Left renal pelvis (tissue), 4 donors: Measurements from ENCODE around the gene CNN1. TPM values are rescaled to one million over a fixed set of nuclear protein-coding genes. Genes with fewer than 3 reads are reported as not detected.

Source experiments
- DNase-seq, 4 donors: peaks; one replicate each; pipeline ENCODE4 v3.0.0-alpha.2; 2013; ENCODE audit warnings: low read depth in 4 of 4, low spot score in 3 of 4
- polyA plus RNA-seq, 4 donors: library from polyadenylated mRNA; unstranded; fragments of 120-200 nt; gene quantifications; one replicate each; pipeline ENCODE4 v1.2.1, GENCODE V29; 2013; ENCODE audit not compliant: insufficient read length in 4 of 4

CNN1 gene
- polyA plus RNA-seq = 10 to 100 TPM in 1 of 4 donors, 1 to 10 TPM in 3; 2.6 to 10.6 (median 4.0) TPM

GRCh38 chr19:11538232-11539036 lies at the start of gene CNN1:
CNN1 (plus strand) TSS chr19:11538851; CDS start chr19:11538928, 77 bp downstream.
- no peak for DNase-seq

GRCh38 chr19:11489378-11489777 lies 49.3 kb upstream of the CNN1 start:
- no peak for DNase-seq

DNA sequence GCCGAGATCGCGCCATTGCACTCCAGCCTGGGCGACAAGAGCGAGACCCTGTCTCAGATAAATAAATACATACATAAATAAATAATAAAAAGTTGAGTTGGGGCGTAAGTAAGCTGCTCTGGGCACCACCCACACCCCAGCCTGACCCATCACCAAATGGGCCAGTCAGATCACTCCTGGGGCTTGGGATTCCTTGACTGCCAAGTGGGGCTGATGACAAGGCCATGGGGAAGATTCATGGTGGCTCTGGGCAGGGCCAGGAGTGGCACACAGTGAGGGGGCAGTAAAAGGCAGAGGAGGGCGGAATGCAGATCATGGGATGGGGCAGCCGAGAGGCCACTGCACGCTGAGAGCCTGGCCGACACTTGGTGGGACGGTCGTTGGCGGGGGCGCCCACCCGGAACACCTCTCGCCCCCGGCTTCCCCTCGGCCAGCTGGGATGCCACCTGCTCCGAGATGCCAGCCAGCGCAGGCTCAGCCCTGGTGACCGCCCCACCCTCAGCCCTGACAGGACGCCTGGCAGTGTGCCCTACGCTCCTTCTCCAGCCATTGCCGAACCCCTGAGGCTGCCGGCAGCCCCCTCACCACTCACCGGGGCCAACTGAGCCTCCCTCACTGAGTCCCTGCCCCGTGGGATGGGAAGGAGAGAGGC lies 43.9 kb upstream of the CNN1 start:
- DNase-seq = no peak

- DNase-seq = no peak
These were observed 43.2 kb upstream of the CNN1 start for GRCh38 chr19:11495481-11495880.

DNA sequence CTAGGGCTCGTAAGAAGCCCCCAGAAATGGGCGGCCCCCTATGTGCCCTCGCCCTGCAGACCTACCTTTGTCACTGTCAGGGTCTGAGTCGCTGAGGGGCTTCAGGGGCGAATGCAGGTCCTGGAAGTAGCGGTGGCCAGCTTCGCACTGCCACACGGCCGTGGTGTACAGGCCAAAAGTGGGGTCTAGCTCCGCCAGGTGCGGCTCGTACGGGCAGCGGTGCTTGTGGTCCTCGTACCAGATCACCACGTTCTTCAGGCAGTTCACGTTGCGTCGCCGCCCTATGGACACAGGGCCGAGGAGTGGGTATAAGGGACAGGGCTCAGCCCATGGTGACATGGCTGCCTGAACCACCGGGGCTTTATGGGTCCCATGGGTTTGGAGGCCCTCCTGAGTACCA lies 42.8 kb upstream of the CNN1 start:
- no peak for DNase-seq

GRCh38 chr19:11496391-11497163 lies 42.1 kb upstream of the CNN1 start:
- DNase-seq = no peak

- DNase-seq = no peak
These were observed 39.4 kb upstream of the CNN1 start for GRCh38 chr19:11499220-11499726.

DNA sequence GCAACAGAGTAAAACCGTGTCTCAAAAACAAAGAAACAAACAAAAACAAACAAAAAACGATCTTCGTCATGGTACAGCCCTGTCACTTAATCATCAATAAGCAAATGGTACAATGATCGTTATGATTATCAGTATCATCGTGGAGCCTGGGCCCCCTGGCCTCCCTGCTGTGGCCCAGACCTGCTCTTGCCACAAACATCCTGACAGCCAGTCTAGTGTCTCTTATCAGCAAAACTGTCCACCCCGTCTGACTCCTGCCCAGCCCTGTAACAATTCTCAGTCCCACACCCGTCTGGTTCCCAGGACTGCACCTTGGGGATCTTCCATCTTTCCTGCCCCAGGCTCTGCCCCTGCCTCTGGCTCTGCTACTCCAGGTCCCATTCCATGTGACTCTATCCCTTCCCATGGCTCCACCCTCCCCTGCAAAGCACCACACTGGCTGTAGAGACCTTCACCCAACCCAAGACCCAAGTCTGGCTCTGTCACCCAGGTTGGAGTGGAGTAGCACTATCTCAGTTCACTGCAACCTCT lies 38.7 kb upstream of the CNN1 start:
- no peak for DNase-seq

- DNase-seq = no peak
These were observed 34.1 kb upstream of the CNN1 start for GRCh38 chr19:11504502-11505031.

- DNase-seq = peak; percentile 74 to 90 (median 85)
These were observed 33.6 kb upstream of the CNN1 start for GRCh38 chr19:11505032-11505503.

DNA sequence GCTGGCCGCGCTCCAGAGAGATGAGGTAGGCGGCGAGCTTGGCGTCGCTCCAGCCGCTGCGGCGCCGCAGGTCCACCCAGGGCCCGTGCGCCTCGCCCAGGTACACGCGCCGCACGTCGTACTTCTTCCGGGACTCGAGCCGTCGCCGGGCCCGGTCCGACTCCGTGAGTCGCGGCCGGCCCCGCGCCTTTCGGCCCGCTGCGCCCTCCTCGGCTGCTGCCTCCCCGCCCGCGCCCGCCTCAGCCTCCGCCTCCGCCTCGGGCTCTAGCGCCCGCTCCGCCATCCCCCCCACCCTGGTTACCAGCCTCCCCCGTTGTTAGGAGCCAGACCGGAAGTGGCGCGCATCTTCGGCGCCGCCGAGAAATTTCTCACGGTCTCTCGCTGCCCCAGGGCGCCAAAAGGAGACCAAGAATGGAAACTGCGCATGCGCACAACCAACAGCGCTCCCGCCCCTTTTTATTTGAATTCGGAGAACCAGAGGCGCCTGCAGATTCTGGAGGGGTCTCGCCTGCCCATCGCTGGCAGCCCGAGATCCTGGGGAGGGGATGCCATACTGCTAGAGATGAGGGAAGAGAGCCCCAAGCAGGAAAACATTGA lies 33.0 kb upstream of the CNN1 start, which contains the start of gene ZNF653:
Gene ZNF653 (minus strand): TSS at position 336 of the 597 bp plus-strand sequence. CDS start 53 bp downstream, at position 283.
- peak; percentile 93 to 95 (median 94) for DNase-seq

GRCh38 chr19:11506101-11506555 lies 32.5 kb upstream of the CNN1 start:
- no peak for DNase-seq

DNA sequence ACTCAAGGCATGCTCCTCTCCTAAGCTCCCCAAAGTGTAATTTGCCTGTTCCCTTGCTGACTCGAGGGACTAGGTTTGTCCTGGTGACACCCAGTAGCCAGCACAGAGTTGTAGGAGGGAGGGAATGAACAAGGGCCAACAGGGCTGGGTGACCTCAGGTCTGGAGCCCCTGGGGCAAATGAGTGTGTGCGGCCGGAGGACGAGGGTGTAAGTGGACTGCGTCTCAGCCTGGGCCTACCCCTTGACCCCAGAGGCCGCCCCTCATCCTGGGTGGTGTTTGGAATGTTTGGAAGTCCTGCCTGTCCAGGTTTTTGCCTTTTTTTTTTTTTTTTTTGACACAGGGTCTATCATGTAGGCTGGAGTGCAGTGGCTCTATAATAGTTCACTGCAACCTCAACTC lies 31.7 kb upstream of the CNN1 start:
- no peak for DNase-seq

GRCh38 chr19:11507370-11508078 lies 31.1 kb upstream of the CNN1 start:
- no peak for DNase-seq

DNA sequence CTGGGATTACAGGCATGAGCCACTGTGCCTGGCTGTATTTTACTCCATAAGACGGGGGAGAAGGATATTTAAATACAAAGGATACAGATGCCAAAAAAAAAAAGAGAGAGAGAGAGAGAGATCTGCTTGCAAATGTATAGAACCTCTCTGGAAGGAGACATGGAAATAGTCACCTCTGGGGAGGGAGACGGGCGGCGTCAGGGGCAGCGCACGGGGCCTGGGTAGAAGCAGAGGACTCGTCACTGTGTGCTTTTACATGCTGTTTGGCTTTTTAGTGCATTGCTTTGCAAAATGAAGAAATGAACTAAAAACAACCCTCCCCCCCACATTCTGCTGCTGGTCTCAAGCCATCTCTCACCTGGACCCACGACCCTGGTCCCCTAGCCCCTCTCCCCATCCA lies 28.2 kb upstream of the CNN1 start:
- no peak for DNase-seq

GRCh38 chr19:11513946-11514345 lies 24.7 kb upstream of the CNN1 start:
- DNase-seq = no peak

- no peak for DNase-seq
These were observed 19.5 kb upstream of the CNN1 start for GRCh38 chr19:11519138-11519537.

- DNase-seq = peak in 3 of 4 donors; percentile 90 to 97 (median 96)
These were observed 9.9 kb upstream of the CNN1 start, which contains the start of gene ECSIT for GRCh38 chr19:11528551-11529341. ECSIT (minus strand) TSS chr19:11529134; CDS start chr19:11519170, 9,964 bp downstream.
